H1 (cell line): ENCODE results near the gene SLC26A8. TPM values are rescaled to one million over a fixed set of nuclear protein-coding genes. Genes with fewer than 3 reads are reported as not detected.

Experiments used
- ATF2 ChIP-seq: IDR thresholded peaks from 2 replicates; pipeline ENCODE4 v1.6.1; 2012; ENCODE audit warnings: low read length, inconsistent platforms
- ATF3 ChIP-seq: IDR thresholded peaks from 2 replicates; pipeline ENCODE4 v1.6.1; 2011; ENCODE audit warnings: low read depth, mild to moderate bottlenecking, low read length; ENCODE audit not compliant: insufficient read depth
- CHD7 ChIP-seq: fragments of 300-600 bp; sonication (generic); IDR thresholded peaks from 2 replicates; pipeline ENCODE4 v1.7.1; 2012; ENCODE audit warnings: low read length, moderate library complexity, mild to moderate bottlenecking, inconsistent platforms; ENCODE audit not compliant: insufficient replicate concordance
- CTBP2 ChIP-seq: IDR thresholded peaks from 2 replicates; pipeline ENCODE4 v1.7.0; 2011; ENCODE audit warnings: borderline replicate concordance, mild to moderate bottlenecking, moderate library complexity, mixed read lengths, low read length; ENCODE audit not compliant: insufficient read depth, insufficient read length
- HDAC6 ChIP-seq: IDR thresholded peaks from one replicate; pipeline ENCODE4 v1.7.1; 2012; ENCODE audit warnings: low read depth, mild to moderate bottlenecking, inconsistent platforms, low read length, moderate library complexity
- JUN ChIP-seq: IDR thresholded peaks from 2 replicates; pipeline ENCODE4 v1.6.1; 2011; ENCODE audit warnings: low read depth, mild to moderate bottlenecking, improper control_type of control experiment, low read length
- MAFK ChIP-seq: IDR thresholded peaks from 2 replicates; pipeline ENCODE4 v1.6.1; 2012; ENCODE audit warnings: low read depth, mild to moderate bottlenecking, improper control_type of control experiment, low read length
- POLR2A ChIP-seq, 2 experiments: IDR thresholded peaks; 1 replicate in 1 of 2; 2 replicates in 1 of 2; pipeline ENCODE4 v1.6.1; 2011; ENCODE audit warnings: low read depth in 2 of 2, low read length in 2 of 2, mild to moderate bottlenecking in 2 of 2; ENCODE audit errors: control extremely low read depth in 1 of 2
- RFX5 ChIP-seq: IDR thresholded peaks from 2 replicates; pipeline ENCODE4 v1.6.1; 2011; ENCODE audit warnings: low read depth, low read length, improper control_type of control experiment, borderline replicate concordance
- polyA plus RNA-seq, 7 experiments: library from polyadenylated mRNA; depleted of rRNA in 3 of 7; stranded (reverse) in 5 of 7; unstranded in 2 of 7; fragments of >200 nt in 5 of 7; fragments of 200-250 nt in 2 of 7; gene quantifications; 1 replicate in 5 of 7; 2 replicates in 1 of 7; 4 replicates in 1 of 7; pipeline versions ENCODE4 v1.2.1 to v1.2.3, GENCODE V29; 2011 to 2013; ENCODE audit warnings: missing spikeins in 2 of 7, mixed read lengths in 2 of 7
- total RNA-seq: library from RNA; stranded (reverse); fragmentation: NEBNext Ultra II Directional; extraction: Animal tissue kit (Norgen Biotek cat#: 25700); gene quantifications from 2 replicates; pipeline ENCODE4 v1.2.1, GENCODE V29; 2021

SLC26A8 gene
- total and polyA plus RNA-seq, 2 of the 8 experiments (the other 6 are each of a cell fraction or from before 2014, with no cell fraction given) = 0.56 to 0.57 TPM

- TF ChIP-seq CHD7 (no peak), CTBP2 (no peak), JUN (no peak), HDAC6 (no peak), ATF2 (no peak), MAFK (no peak), ATF3 (no peak), POLR2A (IDR thresholded peaks at IDR 0.05; ENCODE audit: control extremely low read depth in 1 of 2, low read depth in 2 of 2, low read length in 2 of 2) (no peak), RFX5 (no peak)
Observed at GRCh38 chr6:35907750-35908149, 116.7 kb downstream of the SLC26A8 start (continued).
